ENCODE data around the gene EFNA3.

EFNA3 gene

DNA sequence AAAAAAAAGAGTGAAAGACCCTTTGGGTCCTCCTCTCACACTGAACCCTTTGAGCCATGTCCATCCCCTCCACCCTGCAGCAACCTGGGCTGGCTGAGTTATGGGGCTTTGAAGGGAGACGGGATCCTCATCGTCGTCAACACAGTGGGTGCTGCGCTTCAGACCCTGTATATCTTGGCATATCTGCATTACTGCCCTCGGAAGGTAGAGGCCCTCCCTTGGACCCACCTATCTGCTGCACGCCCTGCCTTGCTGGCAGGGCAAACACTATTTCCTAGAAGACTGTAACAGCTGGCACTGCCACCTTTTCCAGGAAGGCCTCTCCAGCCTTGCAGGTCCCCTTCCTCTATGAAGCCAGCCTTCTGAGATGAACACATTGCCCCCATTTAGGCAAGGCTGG, 58.1 kb downstream of the EFNA3 start:
- DNase-seq = no peak
